ENCODE measurements around the gene CLEC7A.

The CLEC7A gene

GRCh38 chr12:10130042-10130441 is at the start of gene CLEC7A:
Gene CLEC7A (minus strand): TSS chr12:10130199. CDS start chr12:10130082, 117 bp downstream.
- no peaks in the 10 kb centered on the region for H3K9me3 Mint-ChIP-seq (ENCODE audit: low read depth)
- no peaks in the 10 kb centered on the region for H3K36me3 Mint-ChIP-seq
- H3K27me3 Mint-ChIP-seq = peaks cover 6% of the 10 kb centered on the region
- H3K4me3 Mint-ChIP-seq = no peak within 1 kb of the TSS
- peak within 1 kb of the TSS; percentile 6 for H3K27ac Mint-ChIP-seq
- H3K4me1 Mint-ChIP-seq (ENCODE audit: low read depth) = peaks cover 13% of the 10 kb centered on the region

- Mint-ChIP-seq H3K4me1 (ENCODE audit: low read depth) (peaks cover 5% of the 10 kb centered on the region), H3K27me3 (peaks cover 2% of the 10 kb centered on the region), H3K9me3 (ENCODE audit: low read depth) (no peaks in the 10 kb centered on the region), H3K27ac (no peak overlapping the region), H3K4me3 (no peak overlapping the region), H3K36me3 (no peaks in the 10 kb centered on the region)
These were observed 49.8 kb upstream of the CLEC7A start for GRCh38 chr12:10179776-10180181.

- no peaks in the 10 kb centered on the region for H3K36me3 Mint-ChIP-seq
- no peak within 1 kb of the TSS for H3K4me3 Mint-ChIP-seq
- H3K4me1 Mint-ChIP-seq (ENCODE audit: low read depth) = peaks cover 5% of the 10 kb centered on the region
- peaks cover 6% of the 10 kb centered on the region for H3K27me3 Mint-ChIP-seq
- no peaks in the 10 kb centered on the region for H3K9me3 Mint-ChIP-seq (ENCODE audit: low read depth)
- no peak within 1 kb of the TSS for H3K27ac Mint-ChIP-seq
These were observed 48.8 kb upstream of the CLEC7A start, which contains the start of gene TMEM52B for GRCh38 chr12:10178821-10179220. Gene TMEM52B (plus strand): TSS chr12:10179032. CDS start chr12:10179575, 543 bp downstream.

GRCh38 chr12:10175846-10176636 is 46.0 kb upstream of the CLEC7A start:
- Mint-ChIP-seq H3K27me3 (peaks cover 14% of the 10 kb centered on the region), H3K27ac (no peak overlapping the region), H3K9me3 (ENCODE audit: low read depth) (no peaks in the 10 kb centered on the region), H3K4me3 (no peak overlapping the region), H3K36me3 (no peaks in the 10 kb centered on the region), H3K4me1 (ENCODE audit: low read depth) (no peaks in the 10 kb centered on the region)

GRCh38 chr12:10174986-10175614 is 45.1 kb upstream of the CLEC7A start:
- Mint-ChIP-seq H3K36me3 (no peaks in the 10 kb centered on the region), H3K4me1 (ENCODE audit: low read depth) (no peaks in the 10 kb centered on the region), H3K27me3 (peaks cover 14% of the 10 kb centered on the region), H3K4me3 (no peak overlapping the region), H3K9me3 (ENCODE audit: low read depth) (no peaks in the 10 kb centered on the region), H3K27ac (no peak overlapping the region)

- Mint-ChIP-seq H3K27me3 (peaks cover 12% of the 10 kb centered on the region), H3K36me3 (no peaks in the 10 kb centered on the region), H3K9me3 (ENCODE audit: low read depth) (no peaks in the 10 kb centered on the region), H3K4me3 (no peak within 1 kb of the TSS), H3K4me1 (ENCODE audit: low read depth) (no peaks in the 10 kb centered on the region), H3K27ac (no peak within 1 kb of the TSS)
These were observed 42.2 kb upstream of the CLEC7A start, which contains the start of gene OLR1 for GRCh38 chr12:10171973-10172728. Gene OLR1 (minus strand): TSS chr12:10172132. CDS start chr12:10172077, 55 bp downstream.

GRCh38 chr12:10170216-10170615 is 40.2 kb upstream of the CLEC7A start:
- no peaks in the 10 kb centered on the region for H3K4me1 Mint-ChIP-seq (ENCODE audit: low read depth)
- H3K9me3 Mint-ChIP-seq (ENCODE audit: low read depth) = no peaks in the 10 kb centered on the region
- no peaks in the 10 kb centered on the region for H3K36me3 Mint-ChIP-seq

GRCh38 chr12:10169104-10169503 is 39.1 kb upstream of the CLEC7A start:
- H3K9me3 Mint-ChIP-seq (ENCODE audit: low read depth) = no peaks in the 10 kb centered on the region
- H3K4me1 Mint-ChIP-seq (ENCODE audit: low read depth) = no peaks in the 10 kb centered on the region
- no peaks in the 10 kb centered on the region for H3K36me3 Mint-ChIP-seq
- H3K4me3 Mint-ChIP-seq = no peak overlapping the region
- H3K27me3 Mint-ChIP-seq = peaks cover 9% of the 10 kb centered on the region
- no peak overlapping the region for H3K27ac Mint-ChIP-seq

More at GRCh38 chr12:10170216-10170615, 40.2 kb upstream of the CLEC7A start:
- no peak overlapping the region for H3K4me3 Mint-ChIP-seq
- no peak overlapping the region for H3K27ac Mint-ChIP-seq
- peaks cover 12% of the 10 kb centered on the region for H3K27me3 Mint-ChIP-seq

- no peaks in the 10 kb centered on the region for H3K4me1 Mint-ChIP-seq (ENCODE audit: low read depth)
- H3K27ac Mint-ChIP-seq = no peak overlapping the region
- no peak overlapping the region for H3K4me3 Mint-ChIP-seq
- no peaks in the 10 kb centered on the region for H3K36me3 Mint-ChIP-seq
- H3K9me3 Mint-ChIP-seq (ENCODE audit: low read depth) = no peaks in the 10 kb centered on the region
- peaks cover 6% of the 10 kb centered on the region for H3K27me3 Mint-ChIP-seq
These were observed 37.6 kb upstream of the CLEC7A start for GRCh38 chr12:10167599-10167998.

- no peak overlapping the region for H3K4me3 Mint-ChIP-seq
- no peaks in the 10 kb centered on the region for H3K4me1 Mint-ChIP-seq (ENCODE audit: low read depth)
- H3K27ac Mint-ChIP-seq = no peak overlapping the region
- H3K9me3 Mint-ChIP-seq (ENCODE audit: low read depth) = no peaks in the 10 kb centered on the region
- H3K27me3 Mint-ChIP-seq = no peaks in the 10 kb centered on the region
- no peaks in the 10 kb centered on the region for H3K36me3 Mint-ChIP-seq
These were observed 35.4 kb upstream of the CLEC7A start for GRCh38 chr12:10165421-10165820.

- Mint-ChIP-seq H3K27ac (no peak overlapping the region), H3K4me1 (ENCODE audit: low read depth) (no peaks in the 10 kb centered on the region)
These were observed 33.1 kb upstream of the CLEC7A start for GRCh38 chr12:10163084-10163483.

GRCh38 chr12:10160617-10161385 is 30.8 kb upstream of the CLEC7A start:
- Mint-ChIP-seq H3K9me3 (ENCODE audit: low read depth) (no peaks in the 10 kb centered on the region), H3K4me1 (ENCODE audit: low read depth) (no peaks in the 10 kb centered on the region), H3K27me3 (no peaks in the 10 kb centered on the region), H3K4me3 (no peak overlapping the region), H3K27ac (no peak overlapping the region), H3K36me3 (no peaks in the 10 kb centered on the region)

More at GRCh38 chr12:10163084-10163483, 33.1 kb upstream of the CLEC7A start:
- Mint-ChIP-seq H3K27me3 (no peaks in the 10 kb centered on the region), H3K4me3 (no peak overlapping the region), H3K36me3 (no peaks in the 10 kb centered on the region), H3K9me3 (ENCODE audit: low read depth) (no peaks in the 10 kb centered on the region)

- no peaks in the 10 kb centered on the region for H3K9me3 Mint-ChIP-seq (ENCODE audit: low read depth)
- no peaks in the 10 kb centered on the region for H3K36me3 Mint-ChIP-seq
- H3K27me3 Mint-ChIP-seq = no peaks in the 10 kb centered on the region
- peaks cover under 1% of the 10 kb centered on the region for H3K4me1 Mint-ChIP-seq (ENCODE audit: low read depth)
- no peak overlapping the region for H3K27ac Mint-ChIP-seq
- H3K4me3 Mint-ChIP-seq = no peak overlapping the region
These were observed 29.3 kb upstream of the CLEC7A start for GRCh38 chr12:10159280-10159679.

- peaks cover 7% of the 10 kb centered on the region for H3K4me1 Mint-ChIP-seq (ENCODE audit: low read depth)
- no peaks in the 10 kb centered on the region for H3K36me3 Mint-ChIP-seq
- no peaks in the 10 kb centered on the region for H3K9me3 Mint-ChIP-seq (ENCODE audit: low read depth)
- H3K4me3 Mint-ChIP-seq = no peak overlapping the region
- H3K27ac Mint-ChIP-seq = no peak overlapping the region
- no peaks in the 10 kb centered on the region for H3K27me3 Mint-ChIP-seq
These were observed 28.4 kb upstream of the CLEC7A start for GRCh38 chr12:10158406-10158805.

Data from activated naive CD8-positive, alpha-beta T cell (primary cell).